Activated T-helper 1 cell treated with anti-CD3 and anti-CD28 coated beads, Interleukin-2, amount 50 U/mL, for 16 hours (primary cell): ENCODE measurements around the gene PDCD11.
"Not testable (repeated sequence)": the region's sequence is repeated elsewhere in the genome, so short reads cannot be mapped to it uniquely, and the experiment has no call there.

ENCODE experiments used
- DNase-seq, 2 donors: peaks; one replicate each; pipeline ENCODE4 v3.0.0-alpha.2; 2020; ENCODE audit warnings: low read depth in 1 of 2, low spot score in 1 of 2

PDCD11 gene

DNA sequence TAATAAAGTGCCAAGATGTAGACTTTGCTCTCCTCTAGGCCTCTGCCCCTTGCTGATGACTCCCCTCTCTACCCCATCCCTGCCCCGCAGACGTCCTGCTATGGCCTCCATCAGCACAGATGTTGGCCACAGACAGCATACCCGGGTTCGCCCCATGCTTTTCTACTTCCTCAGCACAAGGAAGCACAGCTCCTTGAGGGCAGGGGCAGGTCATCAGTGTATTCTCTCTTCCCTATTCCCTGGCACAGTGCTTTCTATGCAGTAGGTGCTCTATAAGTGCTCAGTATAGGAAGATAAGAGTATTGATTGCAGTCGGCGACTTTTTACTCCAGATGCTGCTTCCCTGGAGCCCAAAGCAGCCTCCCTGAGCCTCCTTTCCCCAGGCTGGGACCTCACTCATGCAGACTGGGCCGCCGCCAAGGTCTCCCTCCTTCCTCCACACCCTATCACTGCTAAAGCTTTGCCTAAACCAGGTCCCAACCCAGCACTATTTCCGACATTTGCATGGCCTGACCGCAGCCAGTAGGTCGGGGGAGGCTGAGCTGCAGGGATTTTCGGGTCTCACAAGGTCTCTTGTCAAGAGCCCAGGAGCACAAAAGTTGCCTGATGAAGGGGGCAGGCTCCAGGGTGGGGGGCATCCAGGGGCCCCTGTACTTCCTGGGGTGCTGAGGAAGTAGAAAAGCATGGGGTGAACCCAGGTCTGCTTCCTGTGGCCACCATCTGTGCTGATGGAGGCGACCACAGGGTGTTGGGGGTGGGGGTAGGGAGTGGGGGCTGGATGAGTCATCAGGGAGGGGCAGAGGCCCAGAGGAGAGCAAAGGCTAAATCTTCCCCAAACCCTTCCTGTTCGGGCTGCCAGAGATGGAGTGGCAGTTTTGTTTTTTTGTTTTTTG, 74.6 kb downstream of the PDCD11 start:
- DNase-seq, result peak; percentile 36 to 66

DNA sequence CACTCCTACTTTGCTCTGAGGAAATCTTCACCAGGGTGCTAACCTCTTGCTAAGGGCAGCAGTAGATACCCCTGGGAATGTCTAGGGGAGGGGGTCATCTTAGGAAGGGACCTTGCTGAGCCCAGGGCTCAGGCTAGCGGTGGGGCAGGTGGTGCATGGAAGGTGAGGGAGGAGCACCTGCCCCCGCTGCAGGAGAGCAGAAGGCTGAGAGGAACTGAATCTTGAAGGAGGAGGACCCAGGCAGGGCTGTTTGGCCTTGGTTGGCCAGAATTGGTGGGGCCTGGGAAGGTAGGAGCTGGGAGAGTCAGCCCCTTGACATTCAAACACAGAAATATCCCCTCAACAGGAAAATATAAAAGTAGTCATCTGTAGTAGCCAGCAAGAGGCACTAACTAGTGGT, 75.6 kb downstream of the PDCD11 start:
- DNase-seq, result no peak

DNA sequence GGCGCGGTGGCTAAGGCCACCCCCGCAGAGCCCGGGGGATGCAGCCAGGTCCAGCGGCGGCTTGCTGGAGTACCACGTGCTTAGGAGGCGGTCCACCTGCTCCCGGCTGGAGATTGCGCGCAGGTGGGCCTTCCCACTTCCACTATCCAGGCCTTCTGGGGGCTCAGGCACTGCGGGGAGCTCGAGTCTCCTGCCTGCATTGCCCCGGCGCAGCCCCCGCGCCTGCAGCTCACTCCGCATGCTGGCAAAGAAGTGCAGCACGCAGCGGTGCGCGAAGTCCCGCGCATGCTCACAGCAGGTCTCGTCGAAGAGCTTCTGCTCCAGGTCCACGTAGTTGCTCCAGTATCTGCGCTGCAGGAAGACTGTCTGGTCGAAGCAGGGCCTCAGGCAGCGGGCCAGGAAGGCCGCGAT, 76.8 kb downstream of the PDCD11 start:
- DNase-seq, result no peak

- DNase-seq, result no peak
These were observed 77.7 kb downstream of the PDCD11 start for GRCh38 chr10:103474077-103474476.

DNA sequence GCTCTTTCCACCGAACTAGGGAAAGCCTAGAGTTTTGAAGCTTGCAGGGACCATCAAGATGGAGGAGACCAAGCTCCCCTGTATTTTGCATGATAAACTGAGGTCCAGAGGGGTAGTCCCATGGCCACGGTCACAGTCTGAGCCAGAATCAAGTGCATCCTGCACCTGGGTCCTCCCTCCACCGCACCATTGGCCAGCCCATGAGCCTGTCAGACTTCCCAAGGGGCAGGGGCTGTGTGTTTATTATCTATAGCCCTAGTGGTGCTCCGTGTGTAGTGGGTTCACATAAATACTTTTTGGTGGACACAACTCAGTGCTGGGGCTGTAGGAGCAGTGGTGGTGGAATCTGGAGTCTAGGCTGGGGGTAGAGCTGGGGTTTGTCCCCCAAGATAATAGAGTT, 79.0 kb downstream of the PDCD11 start:
- DNase-seq, result no peak

DNA sequence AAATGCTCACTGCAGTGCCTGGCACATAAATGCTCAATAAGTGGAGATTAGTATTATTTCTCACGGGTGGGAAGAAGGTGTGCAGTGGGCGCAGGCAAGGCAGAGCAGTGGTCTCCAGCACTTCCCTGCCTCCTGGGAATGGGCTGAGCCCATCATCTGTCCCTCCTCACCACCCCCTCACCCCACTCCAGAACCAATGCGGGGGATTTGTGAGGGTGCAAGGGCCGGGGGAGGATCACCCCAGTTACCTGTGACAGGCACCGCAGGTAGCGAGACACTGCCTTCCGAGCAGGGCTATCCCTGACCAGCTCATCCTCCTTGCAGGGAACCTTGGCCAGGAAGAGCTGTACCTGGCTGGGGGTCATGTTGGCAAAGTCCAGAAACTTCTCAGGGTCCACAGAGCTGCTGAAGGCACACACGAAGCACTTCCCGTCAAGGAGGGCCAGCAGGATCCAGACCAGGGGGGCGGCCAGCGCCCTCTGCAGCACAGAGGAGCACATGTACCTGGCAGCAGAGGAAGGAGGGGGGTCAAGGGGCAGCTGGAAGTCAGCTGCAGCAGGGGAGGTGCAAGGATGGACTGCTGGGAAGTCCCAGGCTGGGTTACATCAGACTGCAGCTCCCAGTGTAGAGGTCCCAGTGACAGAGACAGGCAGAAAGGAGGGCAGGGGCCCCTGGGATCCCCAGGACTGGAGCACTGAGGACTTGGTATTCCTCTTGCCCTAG, 79.8 kb downstream of the PDCD11 start:
- no peak for DNase-seq

GRCh38 chr10:103478671-103479070, 82.2 kb downstream of the PDCD11 start:
- DNase-seq, result no peak

GRCh38 chr10:103479135-103479534, 82.7 kb downstream of the PDCD11 start, which contains the start of gene CALHM3:
TSS of gene CALHM3 (minus strand) at chr10:103479240. CDS start at chr10:103479032, 208 bp downstream.
- no peak for DNase-seq

DNA sequence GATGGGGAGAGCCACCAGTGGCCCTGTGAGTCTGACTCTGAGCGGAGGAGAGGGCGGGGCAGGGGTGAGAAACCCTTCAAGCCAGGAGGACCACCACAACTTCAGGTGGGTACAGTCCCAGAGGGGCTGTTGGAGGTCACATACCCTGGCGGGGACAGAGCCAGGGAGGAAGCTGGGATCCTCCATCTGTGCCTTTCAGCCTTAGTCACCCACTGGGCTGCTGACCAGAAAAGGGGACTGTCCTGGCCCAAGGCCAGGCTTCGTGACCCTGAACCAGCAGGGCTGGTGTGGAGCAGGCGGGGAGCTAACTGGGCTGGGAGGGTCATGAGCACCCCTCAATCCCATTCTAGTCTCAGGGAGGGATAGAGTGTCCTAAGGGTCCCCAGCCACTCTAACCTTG, 84.1 kb downstream of the PDCD11 start:
- no peak for DNase-seq

GRCh38 chr10:103481974-103482531, 85.6 kb downstream of the PDCD11 start:
- no peak for DNase-seq

DNA sequence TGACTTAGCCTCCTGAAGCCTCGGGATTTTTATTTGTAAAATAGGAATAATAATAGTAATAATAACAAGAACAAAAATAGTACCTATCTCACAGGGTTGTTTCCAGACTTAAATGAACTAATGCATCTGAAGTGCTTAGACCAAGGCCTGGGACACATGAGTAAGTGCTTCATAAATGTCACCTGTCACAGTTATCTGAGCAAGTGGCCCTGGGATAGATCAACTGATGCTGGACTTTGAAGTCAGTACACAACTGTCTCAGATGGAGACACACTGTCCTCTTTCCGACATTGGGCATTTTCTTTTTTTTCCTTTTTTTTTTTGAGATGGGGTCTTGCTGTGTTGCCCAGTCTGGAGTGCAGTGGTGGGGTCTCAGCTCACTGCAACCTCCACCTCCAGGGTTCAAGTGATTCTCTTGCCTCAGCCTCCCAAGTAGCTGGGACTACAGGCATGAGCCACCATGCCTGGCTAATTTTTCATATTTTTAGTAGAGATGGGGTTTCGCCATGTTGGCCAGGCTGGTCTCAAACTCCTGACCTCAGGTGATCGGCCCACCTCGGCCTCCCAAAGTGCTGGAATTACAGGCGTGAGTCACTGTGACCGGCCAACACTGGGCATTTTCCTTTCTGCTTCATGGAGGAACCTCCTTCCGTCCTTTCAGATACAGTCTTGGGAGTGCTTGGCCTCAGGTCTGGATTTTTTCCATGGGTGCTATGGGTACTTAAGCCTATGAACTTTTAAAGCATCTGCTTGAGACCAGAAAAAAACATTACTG, 90.4 kb downstream of the PDCD11 start:
- not testable (repeated sequence) for DNase-seq

- DNase-seq, result no peak
These were observed 90.9 kb downstream of the PDCD11 start for GRCh38 chr10:103487410-103487708.

DNA sequence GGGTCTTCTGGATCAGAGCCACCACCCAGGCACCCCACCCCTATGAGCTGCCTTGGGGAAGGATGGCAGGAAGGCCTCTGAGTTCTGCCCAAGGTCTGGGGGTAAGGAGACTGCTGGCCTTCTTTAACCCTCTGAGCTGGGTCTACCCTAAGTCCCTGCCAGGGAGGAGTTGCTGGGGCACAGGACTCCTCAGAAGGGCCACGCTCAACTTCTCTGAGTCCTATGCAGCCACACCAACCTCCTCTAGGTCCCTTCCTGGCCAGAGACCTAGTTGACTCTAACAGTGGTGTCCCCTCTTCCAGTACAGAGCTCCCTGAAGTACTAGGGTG, 94.5 kb downstream of the PDCD11 start:
- no peak for DNase-seq

- no peak for DNase-seq
These were observed 95.4 kb downstream of the PDCD11 start for GRCh38 chr10:103491729-103492364.

DNA sequence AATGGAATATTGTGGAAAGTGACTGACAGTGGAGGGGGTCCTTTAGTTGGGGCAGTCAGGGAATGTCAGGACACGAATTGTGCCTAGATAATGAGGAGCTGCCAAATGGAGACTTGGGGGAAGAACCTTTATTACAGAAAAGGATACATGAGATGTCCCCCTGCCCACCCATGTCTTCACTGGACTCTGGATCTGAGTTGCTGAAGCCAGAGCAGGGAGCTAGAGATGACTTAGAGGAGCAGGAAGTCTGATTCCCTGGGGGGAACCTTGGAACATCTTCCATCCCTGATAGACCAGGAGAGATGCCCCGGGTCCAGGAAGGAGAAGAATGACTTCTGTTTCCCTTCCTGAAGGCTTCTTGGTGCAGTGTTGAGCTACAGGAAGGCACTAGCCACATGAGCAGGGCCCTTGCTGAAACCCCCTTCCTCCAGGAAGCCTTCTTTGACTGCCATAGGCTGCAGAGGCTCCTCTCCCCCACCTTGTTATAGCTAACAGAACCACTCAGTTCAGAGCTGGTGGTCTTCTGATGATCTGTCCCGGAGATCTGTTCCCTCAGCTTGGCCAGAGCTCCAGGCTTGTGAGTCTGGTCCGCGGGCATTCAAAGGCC, 96.3 kb downstream of the PDCD11 start:
- no peak for DNase-seq

DNA sequence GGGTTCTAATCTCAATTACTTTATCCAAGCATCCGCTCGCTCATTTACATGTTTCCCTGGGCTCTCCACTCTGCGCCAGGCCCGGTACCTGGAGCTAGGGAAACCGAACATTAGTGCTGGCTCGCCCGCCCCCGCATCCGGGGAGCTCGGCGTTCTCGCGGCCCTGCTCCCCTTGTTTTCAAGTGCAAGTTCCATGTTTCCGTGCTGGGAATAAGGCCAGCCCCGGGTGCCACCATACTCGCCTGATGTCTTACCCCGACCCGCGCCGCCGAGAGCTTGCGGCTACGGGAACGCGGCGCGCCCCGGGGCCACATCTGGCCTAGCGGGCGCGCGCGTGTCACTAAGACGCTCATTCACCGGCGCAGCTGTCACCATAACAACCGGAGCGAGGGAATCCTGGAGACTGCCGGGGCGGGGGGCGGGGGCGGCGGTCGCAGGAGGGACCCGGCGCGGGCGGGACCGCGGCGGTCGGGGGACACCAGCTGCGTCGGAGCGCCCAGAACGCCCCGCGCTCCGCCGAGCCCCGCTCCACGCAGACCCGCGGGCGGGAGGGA, 97.0 kb downstream of the PDCD11 start, which contains the start of gene NEURL1:
NEURL1 (plus strand) TSS at position 344 of the 554 bp plus-strand sequence. CDS start 683 bp downstream, outside the sequence.
- DNase-seq, result no peak

DNA sequence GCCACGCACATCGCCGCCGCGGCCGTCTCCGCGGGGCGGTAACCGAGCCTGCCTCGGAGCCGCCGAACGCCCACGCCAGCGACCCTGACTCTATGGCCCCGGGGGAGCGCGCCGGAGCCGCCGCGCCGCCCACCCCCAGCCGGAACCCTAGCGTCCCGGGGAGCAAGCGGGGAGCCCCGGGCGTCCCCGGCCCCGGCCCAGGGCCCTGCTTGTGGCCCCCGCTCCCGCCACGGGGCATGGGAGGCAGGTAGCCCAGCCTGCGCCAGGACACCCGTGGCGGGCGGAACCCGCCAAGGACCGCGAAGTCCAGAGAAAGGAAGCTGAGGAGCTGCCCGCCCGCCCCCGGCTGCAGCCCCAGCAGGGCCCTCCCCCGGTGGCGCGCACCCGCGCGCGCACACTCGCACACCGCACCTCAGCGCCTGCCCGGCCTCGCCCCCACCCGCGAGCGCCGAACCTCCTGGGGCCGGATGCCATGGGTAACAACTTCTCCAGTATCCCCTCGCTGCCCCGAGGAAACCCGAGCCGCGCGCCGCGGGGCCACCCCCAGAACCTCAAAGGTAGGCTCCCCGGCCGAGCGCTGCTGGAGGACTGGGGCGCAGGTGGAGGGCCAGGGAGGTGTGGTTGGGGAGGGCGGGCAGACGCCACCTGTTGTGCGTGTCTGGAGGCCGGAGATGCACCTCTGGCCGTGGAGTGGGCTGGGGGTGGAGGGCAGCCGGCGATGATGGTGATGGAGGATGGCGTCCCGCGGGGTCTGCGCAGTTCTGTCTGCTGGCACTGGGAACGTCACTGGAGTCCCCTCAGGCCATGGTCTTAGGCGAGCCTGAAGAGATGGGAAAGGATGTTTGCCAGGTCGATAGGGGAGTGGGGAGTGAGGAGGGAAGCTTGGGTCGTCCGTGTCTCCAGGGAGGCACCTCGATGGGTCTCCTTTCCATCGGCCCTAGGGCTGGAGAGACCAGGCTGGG, 97.8 kb downstream of the PDCD11 start:
- DNase-seq, result peak in 1 of 2 donors; percentile 9

DNA sequence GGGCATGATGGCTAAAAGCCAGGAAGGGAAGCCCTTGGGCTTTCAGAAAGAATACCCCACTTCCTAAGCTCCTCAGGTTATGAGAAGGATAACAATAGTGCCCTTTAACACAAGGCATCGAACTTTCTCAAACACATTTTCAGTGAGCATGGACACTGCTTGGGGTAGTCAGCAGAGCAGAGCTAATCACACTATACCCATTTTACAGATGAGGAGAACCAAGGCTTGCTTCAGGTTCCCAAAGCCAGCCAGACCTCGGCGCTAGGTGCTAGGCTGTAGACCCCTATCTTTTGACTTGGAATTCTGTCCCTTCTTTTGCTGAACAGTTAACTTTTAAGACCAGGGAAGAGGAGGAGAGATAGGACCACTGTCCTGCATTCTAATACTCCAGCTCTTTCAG, 98.9 kb downstream of the PDCD11 start:
- DNase-seq, result no peak
